ENCODE data around the gene TMEM54. TPM values are rescaled to one million over a fixed set of nuclear protein-coding genes. Genes with fewer than 3 reads are reported as not detected.

TMEM54 gene
- total and polyA plus RNA-seq, 2 experiments from 2014 or later, result 24.8 to 64.7 TPM

DNA sequence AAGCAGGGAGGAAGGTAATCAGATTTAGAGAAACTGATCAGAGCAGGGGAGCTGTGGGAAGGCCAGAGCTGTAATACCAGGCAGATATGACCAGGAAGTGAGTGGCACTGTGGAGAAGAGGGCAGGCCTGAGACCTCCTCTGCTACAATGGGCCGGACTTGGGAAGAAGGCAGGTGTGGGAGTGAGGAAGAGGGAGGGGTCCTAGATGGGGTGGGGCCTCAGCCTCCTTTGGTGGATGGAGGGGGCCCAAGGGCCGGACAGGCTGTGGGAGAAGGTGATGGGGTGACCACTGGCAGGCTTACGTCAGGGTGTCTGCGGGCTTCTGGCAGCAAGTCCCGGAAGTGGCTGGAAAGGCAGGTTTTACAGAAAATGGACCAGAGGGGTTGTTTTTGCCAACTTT is 19.9 kb downstream of the TMEM54 start:
- TF ChIP-seq EZH2phosphoT487 (IDR thresholded peaks at IDR 0.05; ENCODE audit: low read depth, severe bottlenecking, unreplicated experiment) (no peak), EZH2 (IDR thresholded peaks at IDR 0.05; ENCODE audit: borderline replicate concordance) (no peak)
- TF ChIP-seq, protein P1, sequence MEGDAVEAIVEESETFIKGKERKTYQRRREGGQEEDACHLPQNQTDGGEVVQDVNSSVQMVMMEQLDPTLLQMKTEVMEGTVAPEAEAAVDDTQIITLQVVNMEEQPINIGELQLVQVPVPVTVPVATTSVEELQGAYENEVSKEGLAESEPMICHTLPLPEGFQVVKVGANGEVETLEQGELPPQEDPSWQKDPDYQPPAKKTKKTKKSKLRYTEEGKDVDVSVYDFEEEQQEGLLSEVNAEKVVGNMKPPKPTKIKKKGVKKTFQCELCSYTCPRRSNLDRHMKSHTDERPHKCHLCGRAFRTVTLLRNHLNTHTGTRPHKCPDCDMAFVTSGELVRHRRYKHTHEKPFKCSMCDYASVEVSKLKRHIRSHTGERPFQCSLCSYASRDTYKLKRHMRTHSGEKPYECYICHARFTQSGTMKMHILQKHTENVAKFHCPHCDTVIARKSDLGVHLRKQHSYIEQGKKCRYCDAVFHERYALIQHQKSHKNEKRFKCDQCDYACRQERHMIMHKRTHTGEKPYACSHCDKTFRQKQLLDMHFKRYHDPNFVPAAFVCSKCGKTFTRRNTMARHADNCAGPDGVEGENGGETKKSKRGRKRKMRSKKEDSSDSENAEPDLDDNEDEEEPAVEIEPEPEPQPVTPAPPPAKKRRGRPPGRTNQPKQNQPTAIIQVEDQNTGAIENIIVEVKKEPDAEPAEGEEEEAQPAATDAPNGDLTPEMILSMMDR (IDR thresholded peaks at IDR 0.05; ENCODE audit: poor library complexity), result no peak
- Histone ChIP-seq H3K27me3 (peaks cover 22% of the 10 kb centered on the region), H3K4me3 (no peak overlapping the region), H3K4me2 (no peak overlapping the region), H3K27ac (no peak overlapping the region), H3K9me3 (ENCODE audit: low read depth) (no peaks in the 10 kb centered on the region), H2AFZ (no peak overlapping the region), H3K36me3 (replicated peaks; ENCODE audit: insufficient read depth, low read depth) (no peaks in the 10 kb centered on the region), H3K79me2 (no peaks in the 10 kb centered on the region), H3K4me1 (ENCODE audit: insufficient read depth) (no peaks in the 10 kb centered on the region), H4K20me1 (ENCODE audit: insufficient read depth, poor library complexity, severe bottlenecking) (no peaks in the 10 kb centered on the region), H3K9me2 (replicated peaks; ENCODE audit: insufficient read depth) (no peaks in the 10 kb centered on the region)
- 78% methylated on average over 4 of the region's 5 CpGs for WGBS (ENCODE audit: low lambda C conversion rate, missing lambda C conversion rate)
- no peak for DNase-seq (ENCODE audit: low spot score)

GRCh38 chr1:32878637-32879041 is 22.6 kb downstream of the TMEM54 start:
- no peak overlapping the region for H3K27ac ChIP-seq
- no peak for DNase-seq (ENCODE audit: low spot score)
- H3K4me2 ChIP-seq, result no peak overlapping the region
- no peak for TF ChIP-seq EZH2phosphoT487 (IDR thresholded peaks at IDR 0.05; ENCODE audit: low read depth, severe bottlenecking, unreplicated experiment)
- TF ChIP-seq EZH2 (IDR thresholded peaks at IDR 0.05; ENCODE audit: borderline replicate concordance), result no peak
- TF ChIP-seq, protein P1 (IDR thresholded peaks at IDR 0.05; ENCODE audit: poor library complexity), result no peak
- H3K36me3 ChIP-seq (replicated peaks; ENCODE audit: insufficient read depth, low read depth), result no peaks in the 10 kb centered on the region
- no peak overlapping the region for H2AFZ ChIP-seq
- WGBS (ENCODE audit: low lambda C conversion rate, missing lambda C conversion rate), result 77% methylated on average over 5 of the region's 5 CpGs
- H3K4me3 ChIP-seq, result no peak overlapping the region
- H4K20me1 ChIP-seq (ENCODE audit: insufficient read depth, poor library complexity, severe bottlenecking), result no peaks in the 10 kb centered on the region
- no peaks in the 10 kb centered on the region for H3K9me2 ChIP-seq (replicated peaks; ENCODE audit: insufficient read depth)
- H3K9me3 ChIP-seq (ENCODE audit: low read depth), result no peaks in the 10 kb centered on the region
- no peaks in the 10 kb centered on the region for H3K79me2 ChIP-seq
- H3K27me3 ChIP-seq, result peaks cover 8% of the 10 kb centered on the region
- H3K4me1 ChIP-seq (ENCODE audit: insufficient read depth), result no peaks in the 10 kb centered on the region

DNA sequence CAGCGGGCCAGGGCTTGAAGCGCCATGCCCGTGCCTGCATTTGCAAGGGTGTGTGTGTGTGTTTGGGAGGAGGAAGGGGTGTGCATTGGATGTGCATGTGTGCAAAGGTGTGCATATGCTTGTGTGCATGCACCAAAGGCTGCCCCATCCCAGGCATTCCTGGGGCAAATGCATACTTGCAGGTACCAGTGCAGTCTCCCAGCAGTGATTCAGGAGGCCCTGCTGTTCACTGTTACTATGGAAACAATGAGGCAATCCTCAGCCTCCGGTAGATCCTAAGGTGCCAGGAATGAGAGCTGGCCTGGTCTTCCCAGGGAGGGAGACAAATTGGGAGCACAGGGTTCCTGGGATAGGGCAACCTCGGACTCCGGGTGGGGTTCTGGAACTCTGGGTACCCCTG is 23.0 kb downstream of the TMEM54 start:
- TF ChIP-seq EZH2 (IDR thresholded peaks at IDR 0.05; ENCODE audit: borderline replicate concordance) (no peak), EZH2phosphoT487 (IDR thresholded peaks at IDR 0.05; ENCODE audit: low read depth, severe bottlenecking, unreplicated experiment) (no peak)
- TF ChIP-seq, protein P1 (IDR thresholded peaks at IDR 0.05; ENCODE audit: poor library complexity), result no peak
- Histone ChIP-seq H3K4me2 (no peak overlapping the region), H3K36me3 (replicated peaks; ENCODE audit: insufficient read depth, low read depth) (no peaks in the 10 kb centered on the region), H3K27ac (no peak overlapping the region), H3K27me3 (peaks cover 8% of the 10 kb centered on the region), H3K4me3 (no peak overlapping the region), H3K4me1 (ENCODE audit: insufficient read depth) (no peaks in the 10 kb centered on the region), H3K9me3 (ENCODE audit: low read depth) (no peaks in the 10 kb centered on the region), H3K9me2 (replicated peaks; ENCODE audit: insufficient read depth) (no peaks in the 10 kb centered on the region), H3K79me2 (no peaks in the 10 kb centered on the region), H4K20me1 (ENCODE audit: insufficient read depth, poor library complexity, severe bottlenecking) (no peaks in the 10 kb centered on the region), H2AFZ (no peak overlapping the region)
- no peak for DNase-seq (ENCODE audit: low spot score)
- 73% methylated on average over 6 of the region's 6 CpGs for WGBS (ENCODE audit: low lambda C conversion rate, missing lambda C conversion rate)
